Inflammatory macrophage (primary cell): ENCODE results near the gene KRTAP25-1.

Source experiments
- DNase-seq, 2 donors: peaks; one replicate each; pipeline ENCODE4 v3.0.0-alpha.2; 2020 to 2022

Gene KRTAP25-1

GRCh38 chr21:30248844-30249243 lies 40.5 kb downstream of the KRTAP25-1 start:
- no peak for DNase-seq

DNA sequence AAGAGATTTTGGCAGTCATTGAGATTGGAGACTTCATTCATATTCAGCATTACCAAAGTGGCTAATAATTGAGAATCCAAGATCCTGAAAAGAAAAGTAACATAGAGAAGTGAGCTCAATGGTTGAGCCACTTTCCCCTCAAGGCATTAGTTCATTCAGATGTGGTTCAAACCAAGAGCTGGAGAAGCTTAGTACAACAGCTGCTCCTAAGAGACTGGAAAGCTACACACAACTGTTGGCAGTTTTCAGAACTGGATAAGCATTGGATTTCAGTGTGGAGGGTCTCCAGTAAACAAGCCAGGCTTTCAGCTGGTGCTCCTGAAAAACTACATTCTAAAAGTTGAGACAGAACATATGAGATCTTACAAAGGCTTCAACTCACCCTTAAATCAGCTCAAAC lies 44.3 kb downstream of the KRTAP25-1 start:
- no peak for DNase-seq

DNA sequence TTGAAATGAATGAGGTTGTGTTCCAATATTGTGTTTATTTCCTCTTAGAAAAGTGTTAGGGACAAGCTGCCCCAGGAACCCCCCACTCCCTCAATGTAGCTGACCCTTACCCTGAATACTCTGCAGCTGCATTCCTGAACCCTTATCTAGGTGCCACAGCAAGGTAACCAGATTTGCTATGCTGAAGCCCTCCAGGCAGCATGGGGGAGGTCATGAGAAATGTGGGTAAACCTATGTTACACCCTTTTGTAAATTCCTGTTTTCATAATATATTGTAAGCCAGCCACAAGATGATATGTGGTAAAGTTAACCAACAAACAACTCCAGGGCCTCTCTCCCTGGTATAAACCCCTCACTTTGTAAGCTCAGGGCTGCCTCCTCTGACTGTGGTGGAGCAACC lies 45.6 kb downstream of the KRTAP25-1 start:
- no peak for DNase-seq

DNA sequence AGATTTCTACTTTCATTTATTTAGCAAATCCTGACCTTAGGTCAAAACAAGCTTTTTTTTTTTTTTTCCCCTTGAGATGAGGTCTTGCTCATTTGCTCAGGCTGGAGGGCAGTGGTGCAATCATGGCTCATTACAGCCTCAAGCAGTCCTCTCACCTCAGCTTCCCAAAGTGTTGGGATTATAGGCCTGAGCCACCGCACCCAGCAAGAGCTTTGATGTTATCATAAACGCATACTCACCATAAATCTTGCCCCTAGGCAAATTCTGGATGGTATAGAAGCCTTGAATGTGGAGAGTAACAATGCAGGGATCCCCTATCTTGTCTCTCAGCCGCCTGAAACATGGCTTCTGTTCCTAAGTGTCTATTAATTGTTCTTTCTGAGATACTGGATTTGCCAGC lies 48.7 kb downstream of the KRTAP25-1 start:
- DNase-seq: no peak
